HepG2 (cell line): Measurements from ENCODE around the gene SLU7. TPM values are rescaled to one million over a fixed set of nuclear protein-coding genes. Genes with fewer than 3 reads are reported as not detected.

Experiments used
- ELF4 ChIP-seq: sonication (generic); formaldehyde crosslinking; IDR thresholded peaks from 2 replicates; pipeline ENCODE4 v1.5.0; 2020; ENCODE audit warnings: missing genetic modification reagents, mild to moderate bottlenecking, moderate library complexity, borderline replicate concordance
- ERF ChIP-seq: IDR thresholded peaks from 2 replicates; pipeline ENCODE4 v1.6.1; 2018; ENCODE audit warnings: missing biosample characterization, missing genetic modification reagents
- GFI1 ChIP-seq: sonication (generic); formaldehyde crosslinking; IDR thresholded peaks from 2 replicates; pipeline ENCODE4 v1.5.0; 2020; ENCODE audit warnings: missing genetic modification reagents, mild to moderate bottlenecking, borderline replicate concordance
- HNRNPL ChIP-seq: fragments of 200-400 bp; formaldehyde crosslinking; IDR thresholded peaks from 2 replicates; pipeline ENCODE4 v1.6.1; 2017; ENCODE audit warnings: mild to moderate bottlenecking, low read depth, low read length
- RBM39 ChIP-seq: fragments of 200-400 bp; formaldehyde crosslinking; IDR thresholded peaks from one replicate; pipeline ENCODE4 v1.6.1; 2018; ENCODE audit warnings: antibody characterized with exemption, mild to moderate bottlenecking, low read depth, low read length; ENCODE audit not compliant: poor library complexity, severe bottlenecking
- SOX5 ChIP-seq: IDR thresholded peaks from 2 replicates; pipeline ENCODE4 v1.6.1; 2016; ENCODE audit warnings: borderline replicate concordance
- SRSF1 ChIP-seq: fragments of 200-400 bp; formaldehyde crosslinking; optimal IDR thresholded peaks from 2 replicates; pipeline ENCODE3; 2017; ENCODE audit warnings: mild to moderate bottlenecking, low read depth, low read length, moderate library complexity
- TBP ChIP-seq: sonication (generic); formaldehyde crosslinking; IDR thresholded peaks from 2 replicates; pipeline ENCODE4 v1.5.0; 2020; ENCODE audit warnings: missing genetic modification reagents
- THAP11 ChIP-seq: IDR thresholded peaks from 2 replicates; pipeline ENCODE4 v1.6.1; 2016; ENCODE audit warnings: missing biosample characterization, missing genetic modification reagents
- WIZ ChIP-seq: sonication (generic); formaldehyde crosslinking; IDR thresholded peaks from 2 replicates; pipeline ENCODE4 v1.5.1; 2020; ENCODE audit warnings: mild to moderate bottlenecking, missing genetic modification reagents
- ZBTB44 ChIP-seq: sonication (generic); formaldehyde crosslinking; IDR thresholded peaks from 2 replicates; pipeline ENCODE4 v1.4.0; 2020; ENCODE audit warnings: missing genetic modification reagents
- ZNF335 ChIP-seq: sonication (generic); formaldehyde crosslinking; IDR thresholded peaks from 2 replicates; pipeline ENCODE4 v1.4.0; 2020; ENCODE audit warnings: missing genetic modification reagents
- ZNF446 ChIP-seq: sonication (generic); formaldehyde crosslinking; IDR thresholded peaks from 2 replicates; pipeline ENCODE4 v1.5.0; 2020; ENCODE audit warnings: mild to moderate bottlenecking, missing genetic modification reagents
- ZNF703 ChIP-seq: sonication (generic); formaldehyde crosslinking; IDR thresholded peaks from 2 replicates; pipeline ENCODE4 v1.5.1; 2020; ENCODE audit warnings: missing genetic modification reagents, mild to moderate bottlenecking, moderate library complexity, borderline replicate concordance
- polyA plus RNA-seq, 8 experiments: library from polyadenylated mRNA; depleted of rRNA in 3 of 8; stranded (reverse) in 7 of 8; unstranded in 1 of 8; fragments of >200 nt; fragmentation: Illumina TruSeq in 4 of 8; extraction: Trizol in 4 of 8; gene quantifications; 2 replicates each; pipeline versions ENCODE4 v1.2.1 to v1.2.3, GENCODE V29; 2011 to 2016; ENCODE audit warnings: low read depth in 4 of 8, missing spikeins in 1 of 8, mixed read lengths in 1 of 8; ENCODE audit not compliant: insufficient read depth in 1 of 8
- total RNA-seq, 5 experiments: library from RNA; depleted of rRNA; stranded (reverse); fragments of >200 nt; fragmentation: Illumina TruSeq; extraction: Trizol; gene quantifications; 2 replicates each; pipeline ENCODE4 v1.2.3, GENCODE V29; 2016; ENCODE audit warnings: low read depth in 1 of 5
- TF ChIP-seq, protein P1 (sequence below): sonication (generic); formaldehyde crosslinking; IDR thresholded peaks from 2 replicates; pipeline ENCODE4 v1.5.1; 2020; ENCODE audit warnings: mild to moderate bottlenecking, missing genetic modification reagents
- TF ChIP-seq, protein P2 (sequence below): sonication (generic); formaldehyde crosslinking; IDR thresholded peaks from 2 replicates; pipeline ENCODE4 v1.4.0; 2020; ENCODE audit warnings: missing genetic modification reagents, mild to moderate bottlenecking, borderline replicate concordance
- TF ChIP-seq, protein P3 (sequence below): sonication (generic); formaldehyde crosslinking; IDR thresholded peaks from 2 replicates; pipeline ENCODE4 v1.8.1; 2023; ENCODE audit warnings: mild to moderate bottlenecking, missing genetic modification reagents
- TF ChIP-seq, protein P4 (sequence below): sonication (generic); formaldehyde crosslinking; IDR thresholded peaks from 2 replicates; pipeline ENCODE4 v1.5.0; 2020; ENCODE audit warnings: missing genetic modification reagents, mild to moderate bottlenecking, borderline replicate concordance

The SLU7 gene
- total and polyA plus RNA-seq, 2 of the 13 experiments (the other 11 are each of a cell fraction or from before 2014, with no cell fraction given): 24.0 to 39.2 TPM

- TF ChIP-seq WIZ: no peak; the same call in 1 of the 2 replicates
- no peak for TF ChIP-seq ZNF703 (CRISPR knock-in tag)
- 0 out of 2 replicates have a peak, but pooled peaks have one; percentile 18 for TF ChIP-seq ZNF335
- TF ChIP-seq GFI1: no peak
- peak; percentile 20; the same call in 1 of the 2 replicates for TF ChIP-seq SOX5 (CRISPR knock-in tag)
- peak; percentile 89 for TF ChIP-seq SRSF1
- TF ChIP-seq, protein P1, sequence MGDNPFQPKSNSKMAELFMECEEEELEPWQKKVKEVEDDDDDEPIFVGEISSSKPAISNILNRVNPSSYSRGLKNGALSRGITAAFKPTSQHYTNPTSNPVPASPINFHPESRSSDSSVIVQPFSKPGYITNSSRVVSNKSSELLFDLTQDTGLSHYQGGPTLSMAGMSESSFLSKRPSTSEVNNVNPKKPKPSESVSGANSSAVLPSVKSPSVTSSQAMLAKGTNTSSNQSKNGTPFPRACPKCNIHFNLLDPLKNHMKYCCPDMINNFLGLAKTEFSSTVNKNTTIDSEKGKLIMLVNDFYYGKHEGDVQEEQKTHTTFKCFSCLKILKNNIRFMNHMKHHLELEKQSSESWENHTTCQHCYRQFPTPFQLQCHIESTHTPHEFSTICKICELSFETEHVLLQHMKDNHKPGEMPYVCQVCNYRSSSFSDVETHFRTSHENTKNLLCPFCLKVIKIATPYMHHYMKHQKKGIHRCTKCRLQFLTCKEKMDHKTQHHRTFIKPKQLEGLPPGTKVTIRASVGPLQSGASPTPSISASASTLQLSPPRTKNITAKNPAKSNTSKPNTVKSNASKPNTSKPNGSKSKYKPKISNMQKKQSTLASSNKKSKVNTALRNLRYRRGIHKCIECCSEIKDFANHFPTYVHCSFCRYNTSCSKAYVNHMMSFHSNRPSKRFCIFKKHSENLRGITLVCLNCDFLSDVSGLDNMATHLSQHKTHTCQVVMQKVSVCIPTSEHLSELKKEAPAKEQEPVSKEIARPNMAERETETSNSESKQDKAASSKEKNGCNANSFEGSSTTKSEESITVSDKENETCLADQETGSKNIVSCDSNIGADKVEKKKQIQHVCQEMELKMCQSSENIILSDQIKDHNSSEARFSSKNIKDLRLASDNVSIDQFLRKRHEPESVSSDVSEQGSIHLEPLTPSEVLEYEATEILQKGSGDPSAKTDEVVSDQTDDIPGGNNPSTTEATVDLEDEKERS (CRISPR knock-in tag): no peak
- TF ChIP-seq, protein P2, sequence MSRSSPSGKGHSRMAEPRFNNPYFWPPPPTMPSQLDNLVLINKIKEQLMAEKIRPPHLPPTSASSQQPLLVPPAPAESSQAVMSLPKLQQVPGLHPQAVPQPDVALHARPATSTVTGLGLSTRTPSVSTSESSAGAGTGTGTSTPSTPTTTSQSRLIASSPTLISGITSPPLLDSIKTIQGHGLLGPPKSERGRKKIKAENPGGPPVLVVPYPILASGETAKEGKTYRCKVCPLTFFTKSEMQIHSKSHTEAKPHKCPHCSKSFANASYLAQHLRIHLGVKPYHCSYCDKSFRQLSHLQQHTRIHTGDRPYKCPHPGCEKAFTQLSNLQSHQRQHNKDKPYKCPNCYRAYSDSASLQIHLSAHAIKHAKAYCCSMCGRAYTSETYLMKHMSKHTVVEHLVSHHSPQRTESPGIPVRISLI (CRISPR knock-in tag): peak; percentile 33; the same call in 1 of the 2 replicates
- TF ChIP-seq RBM39: no peak
- no peak for TF ChIP-seq ZBTB44 (CRISPR knock-in tag)
- peak; percentile 50; the same call in 1 of the 2 replicates for TF ChIP-seq ERF (CRISPR knock-in tag)
- TF ChIP-seq, protein P3, sequence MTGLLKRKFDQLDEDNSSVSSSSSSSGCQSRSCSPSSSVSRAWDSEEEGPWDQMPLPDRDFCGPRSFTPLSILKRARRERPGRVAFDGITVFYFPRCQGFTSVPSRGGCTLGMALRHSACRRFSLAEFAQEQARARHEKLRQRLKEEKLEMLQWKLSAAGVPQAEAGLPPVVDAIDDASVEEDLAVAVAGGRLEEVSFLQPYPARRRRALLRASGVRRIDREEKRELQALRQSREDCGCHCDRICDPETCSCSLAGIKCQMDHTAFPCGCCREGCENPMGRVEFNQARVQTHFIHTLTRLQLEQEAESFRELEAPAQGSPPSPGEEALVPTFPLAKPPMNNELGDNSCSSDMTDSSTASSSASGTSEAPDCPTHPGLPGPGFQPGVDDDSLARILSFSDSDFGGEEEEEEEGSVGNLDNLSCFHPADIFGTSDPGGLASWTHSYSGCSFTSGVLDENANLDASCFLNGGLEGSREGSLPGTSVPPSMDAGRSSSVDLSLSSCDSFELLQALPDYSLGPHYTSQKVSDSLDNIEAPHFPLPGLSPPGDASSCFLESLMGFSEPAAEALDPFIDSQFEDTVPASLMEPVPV (CRISPR knock-in tag): no peak
- TF ChIP-seq, protein P4, sequence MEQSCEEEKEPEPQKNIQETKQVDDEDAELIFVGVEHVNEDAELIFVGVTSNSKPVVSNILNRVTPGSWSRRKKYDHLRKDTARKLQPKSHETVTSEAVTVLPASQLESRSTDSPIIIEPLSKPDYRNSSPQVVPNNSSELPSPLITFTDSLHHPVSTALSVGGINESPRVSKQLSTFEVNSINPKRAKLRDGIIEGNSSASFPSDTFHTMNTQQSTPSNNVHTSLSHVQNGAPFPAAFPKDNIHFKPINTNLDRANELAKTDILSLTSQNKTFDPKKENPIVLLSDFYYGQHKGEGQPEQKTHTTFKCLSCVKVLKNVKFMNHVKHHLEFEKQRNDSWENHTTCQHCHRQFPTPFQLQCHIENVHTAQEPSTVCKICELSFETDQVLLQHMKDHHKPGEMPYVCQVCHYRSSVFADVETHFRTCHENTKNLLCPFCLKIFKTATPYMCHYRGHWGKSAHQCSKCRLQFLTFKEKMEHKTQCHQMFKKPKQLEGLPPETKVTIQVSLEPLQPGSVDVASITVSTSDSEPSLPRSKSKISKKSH (CRISPR knock-in tag): no peak; the same call in 1 of the 2 replicates
- peak; percentile 86 for TF ChIP-seq THAP11 (CRISPR knock-in tag)
- TF ChIP-seq ELF4 (CRISPR knock-in tag): peak; percentile 78
- TF ChIP-seq ZNF446 (CRISPR knock-in tag): no peak
- TF ChIP-seq HNRNPL: no peak
- no peak for TF ChIP-seq TBP
Observed at GRCh38 chr5:160418561-160419457, at the start of gene SLU7 (continued).
